ENCODE measurements around the gene GON7.

DNA sequence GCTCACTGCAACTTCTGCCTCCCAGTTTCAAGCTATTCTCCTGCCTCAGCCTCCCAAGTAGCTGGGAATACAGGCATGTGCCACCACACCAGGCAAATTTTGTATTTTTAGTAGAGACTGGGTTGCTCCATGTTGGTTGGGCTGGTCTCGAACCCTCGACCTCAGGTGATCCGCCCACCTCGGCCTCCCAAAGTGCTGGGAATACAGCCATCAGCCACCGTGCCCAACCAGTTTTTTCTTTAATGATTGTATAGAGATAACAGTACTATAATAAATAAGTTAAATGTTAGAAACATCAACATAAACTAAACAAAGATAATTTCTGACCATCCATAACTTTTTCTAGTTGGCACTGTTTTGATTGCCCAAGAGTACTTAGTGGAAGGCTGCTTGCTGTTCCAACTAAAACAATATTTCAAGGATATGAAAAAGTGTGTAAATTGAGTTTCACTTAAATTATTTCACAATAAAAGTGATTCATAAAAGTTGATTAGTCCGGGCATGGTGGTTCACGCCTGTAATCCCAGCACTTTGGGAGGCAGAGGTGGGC lies 5.6 kb downstream of the GON7 start:
- TF ChIP-seq POLR2A (IDR thresholded peaks at IDR 0.05), result no peak
- TF ChIP-seq EP300 (IDR thresholded peaks at IDR 0.05), result no peak

Measured in sigmoid colon (tissue), 4 donors.